HepG2 (cell line): ENCODE measurements around the gene IRAK2. TPM values are rescaled to one million over a fixed set of nuclear protein-coding genes. Genes with fewer than 3 reads are reported as not detected.

Experiments used
- ATAC-seq: fragments of 200-7000 bp; cut with Tn5 transposase; 3 replicates; pipeline ENCODE4 v1.9.1; 2020; ENCODE audit warnings: mild to moderate bottlenecking, moderate library complexity
- BruUV-seq: library from RNA; stranded (reverse); fragments of 400-500 nt; replicated peaks from 2 replicates; lab custom pipeline; 2021; lab: Mats Ljungman, UMichigan
- CTCF ChIA-PET: fragments of 300-600 bp; formaldehyde crosslinking; extraction: SDS; loops from one replicate; lab custom pipeline; 2021; ENCODE audit warnings: low total read pairs, inconsistent platforms, low intra/inter-chr PET ratio; lab: Yijun Ruan, JAX
- POLR2A ChIA-PET: fragments of 350-600 bp; sonication (Branson Sonifier 250); formaldehyde crosslinking; loops from one replicate; lab custom pipeline; 2020; ENCODE audit warnings: antibody characterized with exemption, inconsistent platforms; lab: Yijun Ruan, JAX
- DNase-seq: peaks from one replicate; pipeline ENCODE4 v3.0.0-alpha.2; 2015; ENCODE audit warnings: low spot score
- FAIRE-seq: peaks from 3 replicates; lab custom pipeline; 2011; peaks lifted over from hg19 to GRCh38; lab: Jason Lieb, UNC
- H2AFZ ChIP-seq: one replicate; pipeline ENCODE4 v1.6.1; 2011; ENCODE audit warnings: low read length, inconsistent platforms
- H3K27ac ChIP-seq: fragments of 300-600 bp; 3 replicates; pipeline ENCODE4 v1.8.0; 2011; ENCODE audit warnings: mixed run types, mild to moderate bottlenecking, mixed read lengths, low read length, inconsistent platforms; ENCODE audit not compliant: insufficient read depth; ENCODE audit errors: extremely low read length
- H3K27me3 ChIP-seq, 2 experiments: fragments of 200-600 bp in 1 of 2; 2 replicates in 1 of 2; 3 replicates in 1 of 2; pipeline versions ENCODE4 v1.6.0 to v1.8.0; 2011; ENCODE audit warnings: low read length in 2 of 2, mild to moderate bottlenecking in 2 of 2, moderate library complexity in 2 of 2, inconsistent platforms in 1 of 2; ENCODE audit not compliant: insufficient read depth in 2 of 2, control insufficient read depth in 1 of 2
- H3K36me3 ChIP-seq, 2 experiments: fragments of 200-600 bp in 1 of 2; replicated peaks in 1 of 2; 2 replicates in 1 of 2; 3 replicates in 1 of 2; pipeline versions ENCODE4 v1.5.1 to v1.8.0; 2011; ENCODE audit warnings: low read length in 2 of 2, inconsistent platforms in 1 of 2; ENCODE audit not compliant: insufficient read depth in 2 of 2, control insufficient read depth in 1 of 2
- H3K4me1 ChIP-seq: 2 replicates; pipeline ENCODE4 v1.5.1; 2012; ENCODE audit warnings: low read length, inconsistent platforms; ENCODE audit not compliant: insufficient read depth
- H3K4me2 ChIP-seq: 2 replicates; pipeline ENCODE4 v1.6.0; 2011; ENCODE audit warnings: low read depth, low read length, inconsistent platforms
- H3K4me3 ChIP-seq, 3 experiments: fragments of 200-600 bp in 1 of 3; sonication (generic), shearing (Covaris generic) in 1 of 3; replicated peaks in 1 of 3; 2 replicates each; pipeline ENCODE4 v1.5.1; 2011 to 2016; ENCODE audit warnings: low read length in 3 of 3, inconsistent platforms in 2 of 3, low read depth in 2 of 3, mild to moderate bottlenecking in 2 of 3, control low read depth in 1 of 3, mixed read lengths in 1 of 3; ENCODE audit not compliant: insufficient read depth in 1 of 3
- H3K79me2 ChIP-seq: one replicate; pipeline ENCODE4 v1.6.1; 2011; ENCODE audit warnings: low read length, inconsistent platforms; ENCODE audit not compliant: insufficient read depth
- H3K9ac ChIP-seq: 2 replicates; pipeline ENCODE4 v1.6.0; 2011; ENCODE audit warnings: mild to moderate bottlenecking, low read depth, low read length, inconsistent platforms; ENCODE audit not compliant: insufficient read depth
- H3K9me3 ChIP-seq: 2 replicates; pipeline ENCODE4 v1.5.1; 2012; ENCODE audit warnings: mild to moderate bottlenecking, low read length
- H4K20me1 ChIP-seq: 2 replicates; pipeline ENCODE4 v1.6.0; 2011; ENCODE audit warnings: inconsistent platforms, mild to moderate bottlenecking, low read length, moderate library complexity; ENCODE audit not compliant: insufficient read depth
- ARHGAP35 ChIP-seq: sonication (generic); formaldehyde crosslinking; IDR thresholded peaks from 2 replicates; pipeline ENCODE4 v1.9.0; 2022; ENCODE audit warnings: mild to moderate bottlenecking, inconsistent platforms, moderate library complexity, missing genetic modification reagents, borderline replicate concordance
- CC2D1A ChIP-seq: sonication (generic); formaldehyde crosslinking; IDR thresholded peaks from 2 replicates; pipeline ENCODE4 v1.8.1; 2023; ENCODE audit warnings: mild to moderate bottlenecking, missing genetic modification reagents
- FIP1L1 ChIP-seq: fragments of 200-400 bp; formaldehyde crosslinking; IDR thresholded peaks from 2 replicates; pipeline ENCODE4 v1.6.1; 2018; ENCODE audit warnings: low read depth, mild to moderate bottlenecking, low read length, moderate library complexity, borderline replicate concordance; ENCODE audit not compliant: insufficient read depth
- HDAC6 ChIP-seq: fragments of 200-600 bp; sonication (generic); IDR thresholded peaks from 2 replicates; pipeline ENCODE4 v1.7.0; 2017; ENCODE audit warnings: mild to moderate bottlenecking, antibody characterized with exemption, low read length, low read depth
- JDP2 ChIP-seq: sonication (generic); formaldehyde crosslinking; IDR thresholded peaks from 2 replicates; pipeline ENCODE4 v1.8.1; 2022; ENCODE audit warnings: missing genetic modification reagents, borderline replicate concordance
- POGZ ChIP-seq: sonication (generic); formaldehyde crosslinking; IDR thresholded peaks from 2 replicates; pipeline ENCODE4 v1.4.0; 2020; ENCODE audit warnings: mild to moderate bottlenecking, missing genetic modification reagents
- SP1 ChIP-seq, 2 experiments: fragments of 450-650 bp in 1 of 2; sonication (generic) in 1 of 2; formaldehyde crosslinking in 1 of 2; IDR thresholded peaks; 2 replicates each; pipeline versions ENCODE4 v1.4.0 to v1.6.1; 2016 to 2020; ENCODE audit warnings: missing genetic modification reagents in 1 of 2
- SRSF4 ChIP-seq: fragments of 200-400 bp; formaldehyde crosslinking; IDR thresholded peaks from one replicate; pipeline ENCODE4 v1.6.1; 2018; ENCODE audit warnings: mild to moderate bottlenecking, low read depth, low read length, moderate library complexity; ENCODE audit not compliant: poor library complexity, severe bottlenecking
- TARDBP ChIP-seq: sonication (generic); formaldehyde crosslinking; IDR thresholded peaks from 2 replicates; pipeline ENCODE4 v1.8.0; 2022; ENCODE audit warnings: mild to moderate bottlenecking, missing genetic modification reagents
- ZNF343 ChIP-seq: sonication (generic); formaldehyde crosslinking; IDR thresholded peaks from 2 replicates; pipeline ENCODE4 v1.4.0; 2020; ENCODE audit warnings: mild to moderate bottlenecking, missing genetic modification reagents
- ZNF446 ChIP-seq: sonication (generic); formaldehyde crosslinking; IDR thresholded peaks from 2 replicates; pipeline ENCODE4 v1.5.0; 2020; ENCODE audit warnings: mild to moderate bottlenecking, missing genetic modification reagents
- ZNF746 ChIP-seq: sonication (generic); formaldehyde crosslinking; IDR thresholded peaks from 2 replicates; pipeline ENCODE4 v1.8.0; 2022; ENCODE audit warnings: mild to moderate bottlenecking, missing genetic modification reagents
- ZSCAN29 ChIP-seq: sonication (generic); formaldehyde crosslinking; conservative IDR thresholded peaks from 2 replicates; pipeline ENCODE4 v1.4.0; 2020; ENCODE audit warnings: mild to moderate bottlenecking, missing genetic modification reagents
- WGBS: methylation state at CpG from one replicate; pipeline ENCODE4 v1.1.6; 2017; ENCODE audit warnings: low lambda C conversion rate; 5-methylcytosine and 5-hydroxymethylcytosine counted together
- in situ Hi-C: cut with HindIII; loops from 2 replicates; pipeline ENCODE4 v1.10.0; 2017; ENCODE audit warnings: low pct_unique_long_range_greater_than_20kb; ENCODE audit not compliant: extremely low pct_ligation_motif_present
- intact Hi-C: fragments of 100-400 bp; cut with micrococcal nuclease; formaldehyde crosslinking; loops from one replicate; pipeline ENCODE4 v1.10.0; 2022; ENCODE audit not compliant: unreplicated experiment
- polyA plus RNA-seq, 8 experiments: library from polyadenylated mRNA; depleted of rRNA in 3 of 8; stranded (reverse) in 7 of 8; unstranded in 1 of 8; fragments of >200 nt; fragmentation: Illumina TruSeq in 4 of 8; extraction: Trizol in 4 of 8; gene quantifications; 2 replicates each; pipeline versions ENCODE4 v1.2.1 to v1.2.3, GENCODE V29; 2011 to 2016; ENCODE audit warnings: low read depth in 4 of 8, missing spikeins in 1 of 8, mixed read lengths in 1 of 8; ENCODE audit not compliant: insufficient read depth in 1 of 8
- total RNA-seq, 5 experiments: library from RNA; depleted of rRNA; stranded (reverse); fragments of >200 nt; fragmentation: Illumina TruSeq; extraction: Trizol; gene quantifications; 2 replicates each; pipeline ENCODE4 v1.2.3, GENCODE V29; 2016; ENCODE audit warnings: low read depth in 1 of 5
- TF ChIP-seq, protein P1 (sequence below): sonication (generic); formaldehyde crosslinking; IDR thresholded peaks from 2 replicates; pipeline ENCODE4 v1.5.1; 2020; ENCODE audit warnings: mild to moderate bottlenecking, missing genetic modification reagents, moderate library complexity
- TF ChIP-seq, protein P2 (sequence below): sonication (generic); formaldehyde crosslinking; IDR thresholded peaks from 2 replicates; pipeline ENCODE4 v1.9.0; 2021; ENCODE audit warnings: missing genetic modification reagents, borderline replicate concordance
- TF ChIP-seq, protein P3 (sequence below): sonication (generic); formaldehyde crosslinking; IDR thresholded peaks from 2 replicates; pipeline ENCODE4 v1.4.0; 2020; ENCODE audit warnings: missing genetic modification reagents

Gene IRAK2
- total and polyA plus RNA-seq, 2 of the 13 experiments (the other 11 are each of a cell fraction or from before 2014, with no cell fraction given), result 13.1 to 23.3 TPM

DNA sequence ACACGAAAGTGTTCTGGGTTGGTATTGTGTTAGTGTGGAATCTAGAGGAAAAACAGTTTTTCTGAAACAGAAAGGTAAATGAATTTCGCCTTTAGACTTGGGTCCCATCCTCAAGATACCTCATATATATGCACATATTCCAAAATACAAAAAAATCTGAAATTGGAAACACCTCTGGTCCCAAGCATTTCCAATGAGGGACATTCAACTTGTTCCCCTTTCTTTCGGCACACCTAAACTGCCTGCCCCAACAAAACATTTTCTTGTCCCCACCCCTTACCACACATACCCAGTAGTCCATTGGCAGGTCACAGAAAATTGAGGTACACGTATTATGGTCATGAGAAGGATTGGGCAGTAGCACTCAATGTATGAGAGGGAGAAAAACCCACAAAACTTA, 9.1 kb upstream of the IRAK2 start:
- ChIA-PET POLR2A (no interaction called here), CTCF (no interaction called here)
- intact Hi-C loops, result no loop called here
- Histone ChIP-seq H3K9ac (no peak overlapping the region), H2AFZ (no peak overlapping the region), H3K79me2 (no peaks in the 10 kb centered on the region), H3K9me3 (no peaks in the 10 kb centered on the region), H4K20me1 (no peaks in the 10 kb centered on the region), H3K4me1 (peaks cover 1% of the 10 kb centered on the region), H3K4me2 (no peak overlapping the region), H3K27ac (no peak overlapping the region), H3K27me3 (no peaks in the 10 kb centered on the region), H3K4me3 (no peak overlapping the region), H3K36me3 (peaks cover 1 to 19% of the 10 kb centered on the region in 2 experiments; a peak in 3 of 5 replicates)
- TF ChIP-seq ZNF746 (CRISPR knock-in tag) (no peak), ZNF343 (CRISPR knock-in tag) (no peak), ZSCAN29 (CRISPR knock-in tag) (no peak), ARHGAP35 (CRISPR knock-in tag) (no peak), ZNF446 (CRISPR knock-in tag) (no peak), HDAC6 (no peak), TARDBP (CRISPR knock-in tag) (no peak), SP1 (IDR thresholded peaks at IDR 0.05) (no peak), SP1 (CRISPR knock-in tag; IDR thresholded peaks at IDR 0.05) (no peak), CC2D1A (CRISPR knock-in tag) (no peak), SRSF4 (no peak), POGZ (CRISPR knock-in tag) (no peak), FIP1L1 (no peak), JDP2 (CRISPR knock-in tag) (no peak)
- TF ChIP-seq, protein P1, sequence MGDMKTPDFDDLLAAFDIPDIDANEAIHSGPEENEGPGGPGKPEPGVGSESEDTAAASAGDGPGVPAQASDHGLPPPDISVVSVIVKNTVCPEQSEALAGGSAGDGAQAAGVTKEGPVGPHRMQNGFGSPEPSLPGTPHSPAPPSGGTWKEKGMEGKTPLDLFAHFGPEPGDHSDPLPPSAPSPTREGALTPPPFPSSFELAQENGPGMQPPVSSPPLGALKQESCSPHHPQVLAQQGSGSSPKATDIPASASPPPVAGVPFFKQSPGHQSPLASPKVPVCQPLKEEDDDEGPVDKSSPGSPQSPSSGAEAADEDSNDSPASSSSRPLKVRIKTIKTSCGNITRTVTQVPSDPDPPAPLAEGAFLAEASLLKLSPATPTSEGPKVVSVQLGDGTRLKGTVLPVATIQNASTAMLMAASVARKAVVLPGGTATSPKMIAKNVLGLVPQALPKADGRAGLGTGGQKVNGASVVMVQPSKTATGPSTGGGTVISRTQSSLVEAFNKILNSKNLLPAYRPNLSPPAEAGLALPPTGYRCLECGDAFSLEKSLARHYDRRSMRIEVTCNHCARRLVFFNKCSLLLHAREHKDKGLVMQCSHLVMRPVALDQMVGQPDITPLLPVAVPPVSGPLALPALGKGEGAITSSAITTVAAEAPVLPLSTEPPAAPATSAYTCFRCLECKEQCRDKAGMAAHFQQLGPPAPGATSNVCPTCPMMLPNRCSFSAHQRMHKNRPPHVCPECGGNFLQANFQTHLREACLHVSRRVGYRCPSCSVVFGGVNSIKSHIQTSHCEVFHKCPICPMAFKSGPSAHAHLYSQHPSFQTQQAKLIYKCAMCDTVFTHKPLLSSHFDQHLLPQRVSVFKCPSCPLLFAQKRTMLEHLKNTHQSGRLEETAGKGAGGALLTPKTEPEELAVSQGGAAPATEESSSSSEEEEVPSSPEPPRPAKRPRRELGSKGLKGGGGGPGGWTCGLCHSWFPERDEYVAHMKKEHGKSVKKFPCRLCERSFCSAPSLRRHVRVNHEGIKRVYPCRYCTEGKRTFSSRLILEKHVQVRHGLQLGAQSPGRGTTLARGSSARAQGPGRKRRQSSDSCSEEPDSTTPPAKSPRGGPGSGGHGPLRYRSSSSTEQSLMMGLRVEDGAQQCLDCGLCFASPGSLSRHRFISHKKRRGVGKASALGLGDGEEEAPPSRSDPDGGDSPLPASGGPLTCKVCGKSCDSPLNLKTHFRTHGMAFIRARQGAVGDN, result no peak
- TF ChIP-seq, protein P2, sequence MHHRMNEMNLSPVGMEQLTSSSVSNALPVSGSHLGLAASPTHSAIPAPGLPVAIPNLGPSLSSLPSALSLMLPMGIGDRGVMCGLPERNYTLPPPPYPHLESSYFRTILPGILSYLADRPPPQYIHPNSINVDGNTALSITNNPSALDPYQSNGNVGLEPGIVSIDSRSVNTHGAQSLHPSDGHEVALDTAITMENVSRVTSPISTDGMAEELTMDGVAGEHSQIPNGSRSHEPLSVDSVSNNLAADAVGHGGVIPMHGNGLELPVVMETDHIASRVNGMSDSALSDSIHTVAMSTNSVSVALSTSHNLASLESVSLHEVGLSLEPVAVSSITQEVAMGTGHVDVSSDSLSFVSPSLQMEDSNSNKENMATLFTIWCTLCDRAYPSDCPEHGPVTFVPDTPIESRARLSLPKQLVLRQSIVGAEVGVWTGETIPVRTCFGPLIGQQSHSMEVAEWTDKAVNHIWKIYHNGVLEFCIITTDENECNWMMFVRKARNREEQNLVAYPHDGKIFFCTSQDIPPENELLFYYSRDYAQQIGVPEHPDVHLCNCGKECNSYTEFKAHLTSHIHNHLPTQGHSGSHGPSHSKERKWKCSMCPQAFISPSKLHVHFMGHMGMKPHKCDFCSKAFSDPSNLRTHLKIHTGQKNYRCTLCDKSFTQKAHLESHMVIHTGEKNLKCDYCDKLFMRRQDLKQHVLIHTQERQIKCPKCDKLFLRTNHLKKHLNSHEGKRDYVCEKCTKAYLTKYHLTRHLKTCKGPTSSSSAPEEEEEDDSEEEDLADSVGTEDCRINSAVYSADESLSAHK (CRISPR knock-in tag), result no peak
- TF ChIP-seq, protein P3, sequence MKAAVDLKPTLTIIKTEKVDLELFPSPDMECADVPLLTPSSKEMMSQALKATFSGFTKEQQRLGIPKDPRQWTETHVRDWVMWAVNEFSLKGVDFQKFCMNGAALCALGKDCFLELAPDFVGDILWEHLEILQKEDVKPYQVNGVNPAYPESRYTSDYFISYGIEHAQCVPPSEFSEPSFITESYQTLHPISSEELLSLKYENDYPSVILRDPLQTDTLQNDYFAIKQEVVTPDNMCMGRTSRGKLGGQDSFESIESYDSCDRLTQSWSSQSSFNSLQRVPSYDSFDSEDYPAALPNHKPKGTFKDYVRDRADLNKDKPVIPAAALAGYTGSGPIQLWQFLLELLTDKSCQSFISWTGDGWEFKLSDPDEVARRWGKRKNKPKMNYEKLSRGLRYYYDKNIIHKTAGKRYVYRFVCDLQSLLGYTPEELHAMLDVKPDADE (CRISPR knock-in tag), result no peak
- no TSS peak for BruUV-seq
- ATAC-seq (no peak), DNase-seq (no peak), FAIRE-seq (no peak)
- in situ Hi-C loops, result no loop called here
- WGBS, result 97% methylated on average over 4 of the region's 4 CpGs
